ENCODE results near the gene RNASE9. TPM values are rescaled to one million over a fixed set of nuclear protein-coding genes. Genes with fewer than 3 reads are reported as not detected.
"Not testable (repeated sequence)": the region's sequence is repeated elsewhere in the genome, so short reads cannot be mapped to it uniquely, and the experiment has no call there.

Gene RNASE9
- polyA plus RNA-seq, 1 donor, result not detected

DNA sequence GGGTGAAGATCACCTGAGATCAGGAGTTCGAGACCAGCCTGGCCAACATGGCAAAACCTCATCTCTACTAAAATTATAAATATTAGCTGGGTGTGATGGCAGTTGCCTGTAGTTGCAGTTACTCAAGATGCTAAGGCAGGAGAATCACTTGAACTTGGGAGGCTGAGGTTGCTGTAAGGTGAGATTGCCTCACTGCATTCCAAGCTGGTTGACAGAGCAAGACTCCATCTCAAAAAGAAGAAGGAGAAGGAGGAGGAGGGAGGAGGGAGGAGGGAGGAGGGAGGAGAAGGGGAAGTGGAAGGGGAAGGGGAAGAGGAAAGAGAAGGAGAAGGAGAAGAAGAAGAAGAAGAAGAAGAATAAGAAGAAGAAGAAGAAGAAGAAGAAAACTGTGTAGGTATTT, 38.5 kb downstream of the RNASE9 start:
- no peak for DNase-seq

DNA sequence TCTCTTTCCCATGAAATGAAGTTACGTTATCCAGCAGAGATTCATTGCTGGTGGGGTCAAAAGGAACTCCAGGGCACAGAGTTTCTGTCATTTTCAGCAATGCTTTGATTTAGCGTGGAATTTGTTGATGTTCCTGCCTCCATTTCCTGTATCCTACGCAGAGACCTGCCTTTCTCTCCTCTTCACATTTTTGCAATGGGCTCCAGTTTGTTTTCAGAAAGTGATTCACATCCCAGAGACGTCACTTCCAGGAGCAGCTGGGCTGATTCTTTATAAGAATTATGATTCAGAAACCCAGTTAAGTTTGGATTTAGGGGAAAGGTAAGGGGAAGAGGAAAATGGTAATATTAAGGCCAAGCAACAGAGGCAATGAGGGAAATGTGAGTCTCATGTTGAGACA, 43.9 kb downstream of the RNASE9 start:
- DNase-seq, result no peak

DNA sequence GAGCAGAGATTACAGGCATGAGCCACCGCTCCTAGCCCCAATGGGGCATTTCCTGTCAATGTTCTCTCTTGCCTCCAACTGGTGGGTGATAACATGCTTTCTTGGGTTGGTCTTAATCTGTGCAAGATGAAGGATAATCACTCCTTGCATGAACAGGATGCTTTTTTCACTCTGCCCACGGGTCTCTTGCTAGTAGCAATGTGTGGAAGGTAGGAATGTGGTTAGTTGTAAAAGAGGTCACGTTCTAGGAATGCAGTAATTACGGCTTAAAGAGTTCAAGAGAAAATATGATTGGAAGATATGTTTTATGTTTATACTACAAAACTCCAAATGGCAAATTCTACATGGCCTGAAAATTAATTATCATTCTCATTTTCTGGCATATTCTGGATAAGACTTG, 45.0 kb downstream of the RNASE9 start:
- DNase-seq, result no peak

DNA sequence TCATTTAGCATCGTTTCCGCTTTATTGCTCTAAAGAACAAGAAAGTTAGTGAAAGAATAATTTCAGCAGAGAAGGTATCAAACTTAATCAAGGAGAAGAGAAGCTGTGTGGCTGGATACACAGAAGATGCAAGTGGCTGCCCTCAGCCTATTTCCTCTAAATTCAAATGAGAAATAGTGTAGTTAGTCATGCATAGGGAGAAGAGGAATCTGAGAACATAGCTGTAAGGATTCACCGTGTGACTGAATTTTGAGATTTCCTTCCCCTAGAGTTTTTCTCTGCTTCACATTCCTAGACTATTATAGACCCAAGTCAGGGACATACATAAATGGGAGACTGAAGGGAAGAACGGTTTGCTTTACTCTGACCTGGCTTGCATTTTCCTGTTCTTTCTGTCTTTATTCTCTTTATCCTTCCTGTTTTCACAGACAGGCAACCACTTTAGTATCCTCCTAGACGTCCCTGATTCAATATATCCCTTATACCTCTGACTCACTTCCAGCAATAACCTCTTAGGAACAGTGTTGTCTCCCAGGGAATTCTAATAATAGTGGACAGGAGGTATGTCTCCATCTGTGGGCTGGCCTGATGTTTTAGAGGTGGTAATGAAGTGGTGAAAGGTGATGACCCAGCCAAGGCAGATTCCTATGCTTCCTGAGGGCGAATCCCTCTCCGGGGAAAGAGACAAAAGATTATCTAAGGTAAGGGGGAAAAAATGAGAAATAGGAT, 48.5 kb downstream of the RNASE9 start:
- no peak for DNase-seq

DNA sequence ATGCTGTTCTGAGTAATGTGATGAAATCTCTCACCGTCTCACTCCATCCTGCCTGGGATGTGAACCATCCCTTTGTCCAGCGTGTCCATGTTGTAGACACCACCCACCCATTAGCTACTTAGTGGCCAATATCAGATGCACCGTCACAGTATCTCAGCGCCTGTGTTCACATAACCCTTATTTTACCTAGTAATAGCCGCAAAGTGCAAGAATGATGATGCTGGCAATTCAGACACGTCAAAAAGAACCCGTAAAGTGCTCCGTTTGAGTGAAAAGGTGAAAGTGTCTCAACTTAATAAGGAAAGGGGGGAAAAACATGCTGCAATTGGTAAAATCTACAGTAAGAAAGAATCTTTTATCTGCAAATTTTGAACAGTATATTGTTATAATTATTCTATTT, 52.5 kb downstream of the RNASE9 start:
- DNase-seq, result no peak

DNA sequence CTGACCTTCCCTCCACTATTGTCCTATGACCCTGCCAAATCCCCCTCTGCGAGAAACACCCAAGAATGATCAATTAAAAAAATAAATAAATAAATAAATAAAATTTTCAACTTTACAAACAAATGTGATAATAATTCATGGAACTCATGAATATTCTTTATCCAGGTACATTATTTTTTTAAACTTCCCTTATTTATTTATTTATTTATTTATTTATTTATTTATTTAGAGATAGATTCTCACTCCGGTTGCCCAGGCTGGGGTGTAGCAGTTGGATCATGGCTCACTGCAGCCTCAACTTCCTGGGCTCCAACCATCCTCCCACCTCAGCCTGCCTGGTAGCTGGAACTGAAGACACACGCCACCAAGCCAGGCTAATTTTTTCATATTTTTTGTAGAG, 53.3 kb downstream of the RNASE9 start:
- DNase-seq, result not testable (repeated sequence)

DNA sequence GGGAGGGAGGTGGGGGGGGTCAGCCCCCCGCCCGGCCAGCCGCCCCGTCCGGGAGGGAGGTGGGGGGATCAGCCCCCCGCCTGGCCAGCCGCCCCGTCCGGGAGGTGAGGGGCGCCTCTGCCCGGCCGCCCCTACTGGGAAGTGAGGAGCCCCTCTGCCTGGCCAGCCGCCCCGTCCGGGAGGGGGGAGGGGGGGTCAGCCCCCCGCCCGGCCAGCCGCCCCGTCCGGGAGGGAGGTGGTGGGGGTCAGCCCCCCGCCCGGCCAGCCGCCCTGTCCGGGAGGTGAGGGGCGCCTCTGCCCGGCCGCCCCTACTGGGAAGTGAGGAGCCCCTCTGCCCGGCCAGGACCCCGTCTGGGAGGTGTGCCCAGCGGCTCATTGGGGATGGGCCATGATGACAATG, 54.1 kb downstream of the RNASE9 start:
- DNase-seq, result not testable (repeated sequence)

DNA sequence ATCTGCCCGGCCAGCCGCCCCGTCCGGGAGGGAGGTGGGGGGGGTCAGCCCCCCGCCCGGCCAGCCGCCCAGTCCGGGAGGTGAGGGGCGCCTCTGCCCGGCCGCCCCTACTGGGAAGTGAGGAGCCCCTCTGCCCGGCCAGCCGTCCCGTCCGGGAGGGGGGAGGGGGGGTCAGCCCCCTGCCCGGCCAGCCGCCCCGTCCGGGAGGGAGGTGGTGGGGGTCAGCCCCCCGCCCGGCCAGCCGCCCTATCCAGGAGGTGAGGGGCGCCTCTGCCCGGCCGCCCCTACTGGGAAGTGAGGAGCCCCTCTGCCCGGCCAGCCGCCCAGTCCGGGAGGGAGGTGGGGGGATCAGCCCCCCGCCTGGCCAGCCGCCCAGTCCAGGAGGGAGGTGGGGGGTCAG, 54.6 kb downstream of the RNASE9 start:
- not testable (repeated sequence) for DNase-seq

Other genes starting within 250 kb of the RNASE9 start
- gene CCNB1IP1, start 227.8 kb downstream of the RNASE9 start, polyA plus RNA-seq (ENCODE audit: insufficient read length), result 127 TPM
- gene PARP2, start 217.4 kb downstream of the RNASE9 start, polyA plus RNA-seq (ENCODE audit: insufficient read length), result 72.2 TPM
- 21.5 TPM for gene TEP1, start 147.5 kb downstream of the RNASE9 start, polyA plus RNA-seq (ENCODE audit: insufficient read length)
- gene KLHL33, start 124.9 kb downstream of the RNASE9 start, polyA plus RNA-seq (ENCODE audit: insufficient read length), result 0.60 TPM
- gene OSGEP, start 106.2 kb downstream of the RNASE9 start, polyA plus RNA-seq (ENCODE audit: insufficient read length), result 85.7 TPM
- 289 TPM for gene APEX1, start 105.8 kb downstream of the RNASE9 start, polyA plus RNA-seq (ENCODE audit: insufficient read length)
- 37.0 TPM for gene PIP4P1, start 99.6 kb downstream of the RNASE9 start, polyA plus RNA-seq (ENCODE audit: insufficient read length)
- 74.1 TPM for gene PNP, start 91.6 kb downstream of the RNASE9 start, polyA plus RNA-seq (ENCODE audit: insufficient read length)
- gene RNASE10, start 55.5 kb downstream of the RNASE9 start, polyA plus RNA-seq (ENCODE audit: insufficient read length), result 0.13 TPM
- not detected for gene RNASE11, start 27.0 kb upstream of the RNASE9 start, polyA plus RNA-seq (ENCODE audit: insufficient read length)
- gene RNASE12, start 30.3 kb upstream of the RNASE9 start, polyA plus RNA-seq (ENCODE audit: insufficient read length), result not detected
- not detected for gene OR6S1, start 80.6 kb upstream of the RNASE9 start, polyA plus RNA-seq (ENCODE audit: insufficient read length)
- 1.0 TPM for gene RNASE4, start 123.5 kb upstream of the RNASE9 start, polyA plus RNA-seq (ENCODE audit: insufficient read length)
- gene ANG, start 127.7 kb upstream of the RNASE9 start, polyA plus RNA-seq (ENCODE audit: insufficient read length), result 3.3 TPM
- gene EDDM3A, start 184.8 kb upstream of the RNASE9 start, polyA plus RNA-seq (ENCODE audit: insufficient read length), result 0.40 TPM
- gene EDDM3B, start 207.4 kb upstream of the RNASE9 start, polyA plus RNA-seq (ENCODE audit: insufficient read length), result 0.20 TPM
- gene RNASE6, start 220.2 kb upstream of the RNASE9 start, polyA plus RNA-seq (ENCODE audit: insufficient read length), result 5.0 TPM
- 98.4 TPM for gene RNASE1, start 241.8 kb upstream of the RNASE9 start, polyA plus RNA-seq (ENCODE audit: insufficient read length)